Measurements from ENCODE around the gene UBTF.

Gene UBTF

DNA sequence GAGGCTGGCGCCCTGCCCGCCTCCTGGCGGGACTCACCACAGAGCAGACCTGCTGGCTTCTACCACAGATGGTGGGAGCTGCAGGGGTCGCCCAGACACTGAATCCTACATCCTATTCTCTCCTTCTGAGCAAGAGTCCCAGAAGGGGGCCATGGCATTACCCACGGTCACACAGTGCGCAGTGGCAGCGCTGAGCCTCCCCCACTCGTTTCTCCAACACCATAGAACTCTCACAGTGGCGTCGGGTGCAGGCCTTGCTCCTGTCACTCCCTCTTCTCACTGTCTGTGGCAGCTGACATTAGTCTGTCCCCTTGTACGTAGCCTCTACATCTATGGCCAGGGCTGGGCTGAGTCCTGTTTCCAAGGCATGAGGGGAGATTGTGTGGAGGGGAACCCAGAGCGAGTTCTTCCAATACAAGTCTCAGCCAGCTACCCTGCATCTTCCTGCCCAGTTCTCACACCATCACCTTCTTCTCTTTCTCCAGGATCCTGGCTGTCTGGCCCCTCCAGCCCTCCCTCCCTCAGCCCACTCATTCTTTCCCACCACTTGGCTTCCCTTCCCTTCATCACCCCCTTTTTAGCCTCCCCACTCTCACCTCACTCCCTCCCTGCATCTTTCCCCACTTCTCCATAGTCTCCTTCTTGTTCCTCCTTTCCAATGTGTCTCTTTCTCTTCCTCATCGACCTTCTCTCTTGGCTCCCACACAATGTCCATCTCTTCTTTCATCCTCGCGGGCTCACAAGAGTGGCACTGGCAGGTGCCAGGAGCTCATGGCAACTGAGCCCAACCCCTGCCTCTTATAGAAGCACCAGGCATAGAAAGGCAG, 5.9 kb downstream of the UBTF start:
- no peak for DNase-seq

DNA sequence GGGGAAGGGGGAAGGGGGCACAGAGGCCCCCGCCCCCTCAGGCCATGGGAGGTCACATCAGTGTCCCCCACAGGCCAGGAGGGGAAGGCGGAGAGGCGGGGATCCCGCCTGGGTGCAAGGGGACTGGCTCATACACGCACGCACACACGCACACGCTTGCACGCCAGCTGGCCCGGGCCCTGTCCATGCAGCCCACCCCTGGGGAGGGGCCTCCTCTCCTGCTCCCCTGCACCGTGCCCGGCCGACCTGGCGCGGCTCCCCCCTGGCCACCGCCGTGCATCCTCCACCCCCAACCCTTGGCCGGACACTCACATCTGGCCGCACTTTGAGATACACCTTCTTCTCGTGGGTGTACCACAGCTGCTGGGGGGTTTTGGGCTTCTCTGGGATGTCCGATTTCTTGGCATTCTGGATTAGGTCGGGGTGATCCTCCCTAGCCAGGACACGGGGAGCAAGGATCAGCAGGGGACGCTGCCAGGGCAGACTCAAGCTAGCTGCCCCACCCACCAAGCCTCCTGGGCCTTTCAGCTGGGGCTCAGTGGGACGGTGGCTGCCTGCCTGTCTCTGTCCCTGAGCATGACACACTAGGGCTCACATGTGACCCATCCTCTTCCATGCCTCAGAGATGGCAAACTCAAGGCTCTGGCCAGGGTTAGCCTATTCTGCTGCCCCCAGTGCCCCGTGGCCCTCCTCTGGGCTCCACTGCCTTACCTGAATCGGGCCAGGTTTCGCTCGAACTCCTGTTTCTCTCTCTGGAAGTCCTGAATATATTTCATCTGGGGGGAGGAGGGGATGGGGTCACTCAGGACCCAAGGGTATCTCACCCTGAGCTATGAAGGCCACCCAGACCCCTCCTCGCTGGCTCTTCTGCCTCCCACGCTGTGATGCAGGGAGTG, 6.7 kb downstream of the UBTF start:
- DNase-seq: no peak

DNA sequence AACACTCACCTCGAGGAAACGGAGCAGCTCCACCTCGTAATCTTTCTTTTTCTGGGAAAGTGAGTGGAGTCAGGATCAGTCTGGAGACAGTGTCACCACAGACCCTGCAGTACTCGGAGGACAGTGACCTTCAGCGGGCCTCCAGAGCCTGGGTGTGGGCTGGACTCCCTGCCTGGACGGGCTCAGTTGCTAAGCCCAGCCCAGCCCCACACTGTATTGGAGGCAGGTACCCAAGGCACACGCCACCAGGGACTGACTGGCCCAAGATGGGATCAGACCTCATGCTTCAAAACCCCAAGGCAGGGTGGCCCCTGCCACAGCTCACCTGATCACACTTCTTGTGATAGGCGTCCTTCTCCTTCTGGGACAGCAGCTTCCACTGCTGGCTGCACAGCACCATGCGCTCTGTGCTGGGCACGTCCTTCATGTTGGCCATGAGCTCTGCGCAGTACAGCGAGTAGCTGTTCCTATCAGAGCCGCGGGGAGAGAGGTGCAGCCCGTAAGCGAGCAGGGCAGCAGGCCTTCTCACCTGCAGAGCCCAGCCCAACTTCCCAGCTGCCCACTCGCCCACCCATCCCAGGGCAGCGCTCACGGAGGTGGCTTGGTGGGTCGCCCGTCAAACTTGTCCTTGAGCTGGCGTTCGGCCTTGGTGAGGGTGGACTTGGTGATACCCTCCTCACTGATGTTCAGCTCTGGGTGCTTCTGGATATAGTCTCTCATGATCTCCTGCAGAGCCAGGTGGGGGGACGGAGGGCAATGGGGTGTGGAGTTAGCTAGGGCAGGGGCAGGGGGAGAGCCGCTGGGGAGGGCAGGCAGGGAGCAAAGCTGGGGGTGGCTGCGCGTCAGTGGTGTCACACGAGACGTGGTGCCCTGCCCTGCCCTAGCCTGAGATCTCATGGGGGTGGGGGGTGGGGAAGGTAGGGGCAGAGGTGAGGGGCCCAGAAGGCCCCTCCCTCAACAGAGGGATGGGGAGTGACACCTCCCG, 7.9 kb downstream of the UBTF start:
- DNase-seq: no peak

DNA sequence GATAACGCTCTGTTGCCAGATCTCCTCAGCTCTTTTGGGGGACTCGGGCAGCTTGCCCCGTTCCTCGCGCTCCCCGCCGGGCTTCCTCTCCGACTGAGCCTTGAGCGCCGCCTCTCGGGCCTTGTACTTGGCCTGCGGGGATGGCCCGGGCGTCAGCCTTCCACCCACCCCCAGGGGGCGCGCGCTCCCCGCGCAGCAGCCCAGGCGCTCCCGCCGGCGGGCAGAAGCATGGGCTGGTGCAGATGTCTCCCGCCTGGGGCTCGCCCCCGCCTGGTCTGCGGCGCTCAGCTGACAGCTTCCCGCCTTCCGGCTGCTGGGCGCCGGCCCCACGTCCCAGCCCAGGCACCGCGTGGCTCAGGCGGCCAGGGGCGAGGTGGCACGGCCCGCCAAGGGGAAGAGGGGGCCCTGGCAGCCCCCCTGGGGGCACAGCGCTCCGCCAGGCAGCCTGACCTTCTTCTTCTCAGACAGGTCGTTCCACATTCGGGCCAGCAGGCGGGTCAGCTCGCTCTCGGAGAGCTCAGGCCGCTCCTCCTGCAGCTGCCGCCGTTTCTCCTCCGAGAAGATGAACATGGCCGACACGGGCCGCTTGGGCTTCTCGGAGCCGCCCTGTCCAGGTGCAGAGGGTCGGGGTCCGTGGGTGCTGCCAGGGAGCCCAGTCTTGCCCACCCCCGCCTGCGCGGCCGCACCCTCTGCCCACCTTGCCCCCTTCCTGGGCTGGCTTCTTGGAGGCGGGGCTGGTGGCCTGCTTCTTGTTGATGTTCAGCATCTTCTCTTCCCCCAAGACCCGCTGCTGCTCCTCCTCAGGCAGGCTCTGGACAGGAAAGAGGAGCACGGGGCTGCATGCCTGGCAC, 8.9 kb downstream of the UBTF start:
- DNase-seq: peak; percentile 96

- DNase-seq: peak; percentile 71
These were observed 9.6 kb downstream of the UBTF start for GRCh38 chr17:44209786-44210341.

GRCh38 chr17:44207743-44208142, 11.7 kb downstream of the UBTF start:
- DNase-seq: no peak

- DNase-seq: no peak
These were observed 12.2 kb downstream of the UBTF start for GRCh38 chr17:44207319-44207718.

DNA sequence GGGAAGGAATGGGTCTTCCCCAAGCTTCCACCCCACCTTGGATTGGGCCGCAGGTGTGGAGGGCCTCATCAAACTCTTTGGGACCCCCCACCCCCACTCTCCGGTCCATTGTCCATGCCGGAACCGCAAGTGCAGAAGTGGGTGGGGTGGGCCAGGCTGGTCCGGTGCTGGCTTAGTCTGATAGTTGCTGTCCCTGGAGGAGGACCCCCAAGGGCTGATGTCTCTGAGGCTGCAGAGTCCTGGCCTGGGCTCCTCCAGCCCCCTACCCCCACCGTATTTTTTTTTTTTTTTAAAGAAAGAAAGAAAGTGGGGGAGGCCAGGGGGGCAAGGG, 12.7 kb downstream of the UBTF start:
- no peak for DNase-seq

- no peak for DNase-seq
These were observed 13.3 kb downstream of the UBTF start for GRCh38 chr17:44205962-44206824.

- DNase-seq: no peak
These were observed 15.0 kb downstream of the UBTF start for GRCh38 chr17:44204441-44204882.

DNA sequence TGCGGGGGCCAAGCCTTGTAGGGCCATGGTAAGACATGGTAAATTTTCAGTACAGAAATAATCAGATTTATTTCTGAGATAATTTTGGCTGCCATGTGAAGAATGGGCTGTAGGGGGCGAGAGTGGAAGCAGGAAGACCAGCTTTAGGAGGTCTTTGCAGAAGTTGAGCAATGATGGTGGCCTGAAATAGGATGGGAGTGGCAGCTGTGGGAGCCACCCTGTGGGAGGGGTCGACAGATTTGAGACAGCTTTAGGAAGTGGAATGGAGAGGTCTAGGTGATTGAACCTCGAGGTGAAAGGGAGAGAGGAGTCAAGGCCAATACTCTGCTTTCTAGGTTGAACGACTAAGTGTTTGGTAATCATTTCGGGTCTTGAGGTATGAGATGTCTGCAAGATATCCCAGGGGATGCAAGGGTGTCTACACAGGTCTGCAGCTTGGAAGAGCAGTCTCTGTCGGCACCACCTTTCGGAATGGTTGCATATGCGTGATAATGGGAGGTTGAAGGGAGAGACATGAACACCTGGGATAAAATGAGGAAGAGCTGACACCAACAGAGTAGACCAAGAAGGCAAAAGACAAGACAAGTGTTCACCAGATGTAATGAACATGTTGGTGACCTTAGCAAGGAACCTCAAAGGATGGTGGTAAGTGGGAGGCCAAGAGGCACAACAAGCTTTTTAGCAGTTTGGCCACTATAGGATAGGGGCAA, 15.6 kb downstream of the UBTF start:
- DNase-seq: peak; percentile 74

DNA sequence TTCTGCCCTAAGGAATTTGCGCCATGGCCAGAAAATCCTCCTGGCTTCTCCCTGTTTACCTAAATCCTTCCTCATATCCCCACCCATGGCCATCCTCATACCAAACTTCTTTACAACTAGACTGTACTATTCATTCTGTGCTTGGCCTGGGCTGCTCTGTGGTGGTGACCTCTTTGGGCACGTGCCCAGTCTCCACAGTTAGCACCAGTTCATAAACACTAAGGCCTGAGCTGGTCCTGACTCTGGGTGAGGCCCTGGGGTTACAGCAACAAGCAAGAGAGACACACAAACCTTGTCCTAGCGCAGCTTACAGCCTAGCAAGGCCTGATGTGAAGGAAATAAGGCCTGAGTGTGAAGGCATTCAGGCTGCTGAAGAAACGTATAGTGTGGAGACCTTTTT, 16.7 kb downstream of the UBTF start:
- DNase-seq: no peak

DNA sequence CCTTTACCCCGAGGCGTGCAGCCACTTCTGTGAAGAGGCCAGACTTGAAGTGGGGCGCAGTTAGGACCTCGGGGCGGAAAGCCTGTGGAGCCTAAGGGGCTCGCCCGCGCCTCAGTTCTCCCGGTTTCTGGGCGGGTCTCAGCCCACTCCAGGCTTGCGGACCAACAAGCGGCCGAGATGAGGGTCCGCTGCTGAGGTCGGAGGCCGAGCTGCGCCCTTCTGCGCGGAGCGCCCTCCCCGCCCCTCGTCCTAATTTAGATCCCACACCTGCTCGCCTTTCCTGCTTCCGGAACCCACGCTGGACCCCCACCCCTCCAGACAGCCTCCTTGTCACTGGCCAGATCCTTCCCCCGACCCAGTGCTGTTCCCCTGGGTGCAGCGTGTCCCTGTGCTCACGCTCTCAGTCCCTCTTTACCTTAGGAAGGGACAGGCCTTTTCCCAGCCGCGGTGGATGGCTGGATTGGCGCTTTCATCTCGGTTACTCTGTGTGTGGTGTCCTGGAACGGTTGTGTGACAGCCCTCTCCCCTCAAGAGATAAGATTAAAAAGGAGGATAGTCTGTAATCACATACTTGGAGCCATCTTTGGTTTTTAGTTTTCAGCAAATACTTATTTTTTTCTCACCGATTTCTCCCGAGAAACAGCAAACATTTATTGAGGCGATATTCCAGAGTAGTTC, 18.9 kb downstream of the UBTF start:
- DNase-seq: no peak

GRCh38 chr17:44199553-44200477, 19.7 kb downstream of the UBTF start, which contains the start of gene ATXN7L3:
Gene ATXN7L3 (minus strand): TSS chr17:44199884. CDS start chr17:44198070, 1,814 bp downstream.
- DNase-seq: peak; percentile 100

GRCh38 chr17:44198721-44199552, 20.5 kb downstream of the UBTF start:
- DNase-seq: peak; percentile 86

DNA sequence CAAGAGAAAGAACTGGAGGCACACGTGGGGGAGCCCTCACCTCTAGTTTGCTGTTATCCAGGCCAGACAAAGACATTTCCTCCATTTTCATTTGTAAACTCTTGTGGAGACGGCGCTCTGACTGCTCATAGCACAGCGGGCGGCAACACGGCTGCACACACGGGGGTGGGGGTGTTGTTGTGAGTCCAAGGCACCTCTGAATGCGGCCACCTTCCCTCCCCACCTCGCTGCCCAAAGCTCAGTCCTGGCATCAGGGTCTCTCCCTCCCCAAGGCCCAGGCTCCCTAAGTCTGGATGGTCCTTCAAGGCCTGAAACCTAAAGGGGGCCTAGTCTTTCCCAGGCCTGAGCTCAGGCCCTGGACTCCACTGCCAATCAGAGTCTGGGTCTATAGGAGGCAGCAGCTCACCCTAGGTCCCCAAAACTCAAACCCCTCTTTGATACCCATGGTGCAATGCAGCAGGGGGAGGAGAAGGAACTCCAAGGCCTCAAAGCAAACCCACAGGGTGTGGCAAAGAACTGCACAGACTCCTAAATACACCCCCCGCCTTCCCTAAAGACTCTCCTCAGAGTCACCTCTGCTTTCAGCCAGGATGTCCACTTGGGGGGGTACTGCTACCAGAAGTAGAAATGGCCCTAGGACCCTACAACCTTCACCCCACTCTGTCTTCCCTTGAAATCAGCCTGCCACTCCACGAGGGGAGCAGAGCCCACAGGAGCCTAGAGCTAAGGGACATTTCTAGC, 21.3 kb downstream of the UBTF start:
- DNase-seq: peak; percentile 75

All from activated effector memory CD4-positive, alpha-beta T cell treated with anti-CD3 and anti-CD28 coated beads, Interleukin-2, amount 50 U/mL, for 16 hours (primary cell).